GM19099 (cell line): Measurements from ENCODE around the gene CNIH2.

ENCODE experiments used
- POLR2A ChIP-seq: IDR thresholded peaks from 3 replicates; pipeline ENCODE4 v1.6.1; 2011; ENCODE audit warnings: low read depth; ENCODE audit not compliant: insufficient read length; ENCODE audit errors: extremely low read depth

CNIH2 gene

DNA sequence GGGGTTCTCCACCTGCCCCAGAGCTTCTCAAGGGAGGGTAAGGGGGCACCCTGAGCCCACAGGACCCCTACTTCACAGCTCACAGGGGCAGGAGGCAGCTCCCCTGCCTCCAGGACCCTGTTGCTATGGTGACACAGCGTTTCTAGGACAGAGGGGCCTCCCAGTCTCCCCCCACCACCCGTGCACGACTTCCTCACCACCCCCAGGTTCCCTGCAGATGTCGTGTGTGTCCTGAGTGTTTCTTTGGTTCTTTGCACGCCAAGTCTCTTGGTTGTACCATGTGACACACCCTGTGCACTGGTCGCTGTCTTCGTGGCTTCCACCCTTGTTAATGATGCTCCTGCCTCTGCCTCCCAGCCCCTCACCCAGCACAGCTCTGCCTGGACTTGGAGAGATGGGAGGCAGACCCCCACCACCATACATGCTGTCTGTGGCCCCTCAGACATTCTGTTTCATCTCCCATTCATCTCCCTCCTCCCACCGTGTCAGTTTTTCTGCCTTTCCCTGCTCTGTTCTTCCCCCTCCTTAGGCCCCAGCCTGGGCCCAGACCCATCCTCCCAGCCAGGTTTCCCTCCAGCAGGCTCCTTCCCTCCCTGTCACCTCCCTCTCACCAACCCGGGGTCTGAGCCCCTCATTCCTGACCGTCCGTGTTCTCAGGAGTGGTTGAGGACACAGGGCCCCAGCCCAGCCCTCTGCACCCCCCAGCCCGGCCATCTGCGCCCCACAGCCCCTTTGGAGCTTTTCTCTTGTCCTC is 34.0 kb upstream of the CNIH2 start:
- no peak for TF ChIP-seq POLR2A

GRCh38 chr11:66247295-66247694 is 30.7 kb upstream of the CNIH2 start:
- no peak for TF ChIP-seq POLR2A

- no peak for TF ChIP-seq POLR2A
Observed at GRCh38 chr11:66247801-66248200, 30.2 kb upstream of the CNIH2 start.

- TF ChIP-seq POLR2A, result no peak
Observed at GRCh38 chr11:66248903-66249302, 29.1 kb upstream of the CNIH2 start.

GRCh38 chr11:66251809-66252208 is 26.2 kb upstream of the CNIH2 start:
- no peak for TF ChIP-seq POLR2A

- TF ChIP-seq POLR2A, result no peak
Observed at GRCh38 chr11:66258473-66258893, 19.5 kb upstream of the CNIH2 start.

DNA sequence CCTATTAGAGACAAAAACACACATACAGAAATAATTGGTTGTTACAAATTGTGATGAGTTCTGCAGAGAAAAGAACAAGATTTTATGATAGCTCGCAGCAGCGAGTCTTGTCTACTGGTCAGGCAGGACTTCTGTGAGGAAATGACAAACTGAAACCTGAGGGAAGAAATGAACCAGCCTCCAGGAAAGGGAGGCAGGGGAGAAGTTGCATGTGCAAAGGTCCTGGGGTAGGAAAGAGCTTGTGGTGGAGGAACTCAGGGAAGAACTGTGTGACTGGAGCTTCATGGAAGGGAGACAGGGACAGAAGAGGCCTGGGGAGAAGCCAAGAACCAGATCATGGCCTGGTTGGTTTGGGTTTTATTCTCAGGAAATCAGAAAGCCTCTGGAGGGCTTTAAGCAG is 18.8 kb upstream of the CNIH2 start:
- no peak for TF ChIP-seq POLR2A

DNA sequence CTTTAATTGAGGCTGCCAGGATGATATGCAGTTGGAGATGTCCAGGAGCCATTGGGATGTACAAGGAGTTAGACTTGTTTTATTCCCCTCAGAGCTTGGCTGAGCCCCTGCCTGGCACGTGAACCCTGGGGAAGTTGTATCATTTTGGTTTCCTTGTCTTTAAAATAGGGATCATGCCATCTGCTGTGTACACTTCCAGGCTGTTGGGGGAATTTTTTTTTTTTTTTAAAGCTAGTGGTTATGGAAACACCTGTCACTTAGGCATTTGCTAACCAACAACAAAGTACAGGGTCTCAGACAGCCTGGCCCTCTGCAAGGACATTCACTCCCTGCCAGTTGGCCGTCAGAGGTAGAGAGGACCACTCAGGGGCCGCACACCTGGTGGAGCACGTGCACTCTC is 18.0 kb upstream of the CNIH2 start:
- TF ChIP-seq POLR2A, result no peak

- no peak for TF ChIP-seq POLR2A
Observed at GRCh38 chr11:66261578-66261977, 16.4 kb upstream of the CNIH2 start.

GRCh38 chr11:66262191-66262590 is 15.8 kb upstream of the CNIH2 start:
- no peak for TF ChIP-seq POLR2A

DNA sequence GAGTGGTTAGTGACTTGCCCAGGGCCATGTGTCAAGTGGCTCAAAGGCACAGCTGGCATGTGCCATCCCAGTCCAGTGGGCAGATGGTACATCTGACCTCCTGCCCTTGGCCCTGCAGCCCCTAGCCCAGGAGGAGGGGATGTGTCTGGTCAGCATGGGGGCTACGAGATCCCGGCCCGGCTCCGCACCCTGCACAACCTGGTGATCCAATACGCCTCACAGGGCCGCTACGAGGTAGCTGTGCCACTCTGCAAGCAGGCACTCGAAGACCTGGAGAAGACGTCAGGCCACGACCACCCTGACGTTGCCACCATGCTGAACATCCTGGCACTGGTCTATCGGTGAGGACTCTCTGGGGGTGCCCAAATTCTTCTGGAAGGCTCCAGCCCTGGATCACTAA is 15.3 kb upstream of the CNIH2 start:
- no peak for TF ChIP-seq POLR2A

DNA sequence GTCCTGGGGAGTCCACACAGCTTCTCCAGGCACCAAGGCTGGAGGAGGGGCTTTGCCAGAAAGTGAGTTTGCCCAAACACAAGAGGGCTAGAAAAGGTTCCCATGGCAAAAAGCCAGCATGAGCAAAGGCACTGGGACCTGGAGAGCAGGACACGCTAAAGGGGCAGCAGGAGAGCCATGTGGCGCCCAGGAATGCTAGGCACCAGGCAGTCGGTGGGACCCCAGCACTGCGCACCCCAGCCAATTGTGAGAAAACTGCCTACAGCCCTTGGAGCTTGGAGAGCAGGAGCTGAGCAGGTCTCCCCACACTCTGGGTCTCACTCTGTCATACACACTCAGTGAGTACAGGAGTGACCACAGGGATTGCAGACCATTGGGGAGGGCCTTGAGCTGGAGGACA is 14.7 kb upstream of the CNIH2 start:
- TF ChIP-seq POLR2A, result no peak

DNA sequence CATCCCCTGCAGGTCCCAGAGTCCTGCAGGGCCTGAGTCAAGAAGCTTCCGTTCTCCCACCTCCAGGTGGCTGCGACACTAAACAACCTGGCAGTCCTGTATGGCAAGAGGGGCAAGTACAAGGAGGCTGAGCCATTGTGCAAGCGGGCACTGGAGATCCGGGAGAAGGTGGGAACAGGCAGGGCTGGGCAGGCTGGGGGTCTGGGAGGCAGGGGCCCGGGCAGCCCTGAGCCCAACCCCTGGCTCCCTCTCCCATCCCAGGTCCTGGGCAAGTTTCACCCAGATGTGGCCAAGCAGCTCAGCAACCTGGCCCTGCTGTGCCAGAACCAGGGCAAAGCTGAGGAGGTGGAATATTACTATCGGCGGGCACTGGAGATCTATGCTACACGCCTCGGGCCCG is 14.2 kb upstream of the CNIH2 start:
- no peak for TF ChIP-seq POLR2A

DNA sequence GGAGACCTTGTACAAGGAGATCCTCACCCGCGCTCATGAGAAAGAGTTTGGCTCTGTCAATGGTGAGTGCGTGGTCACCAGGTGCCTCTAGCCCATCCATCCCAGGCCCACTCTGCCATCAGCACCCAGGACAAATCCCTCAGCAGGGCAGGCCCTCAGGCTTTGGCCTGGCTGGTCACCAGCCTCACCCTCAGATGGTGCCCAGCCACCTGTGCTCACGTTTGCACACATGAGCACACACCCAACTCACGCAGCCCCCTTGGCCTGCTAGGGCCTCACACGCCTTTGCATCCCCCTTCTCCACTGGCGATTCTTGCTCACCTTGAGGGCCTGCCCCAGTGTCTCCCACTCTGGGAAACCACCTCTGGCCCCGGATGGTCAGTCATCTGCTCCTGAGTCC is 13.6 kb upstream of the CNIH2 start:
- no peak for TF ChIP-seq POLR2A

DNA sequence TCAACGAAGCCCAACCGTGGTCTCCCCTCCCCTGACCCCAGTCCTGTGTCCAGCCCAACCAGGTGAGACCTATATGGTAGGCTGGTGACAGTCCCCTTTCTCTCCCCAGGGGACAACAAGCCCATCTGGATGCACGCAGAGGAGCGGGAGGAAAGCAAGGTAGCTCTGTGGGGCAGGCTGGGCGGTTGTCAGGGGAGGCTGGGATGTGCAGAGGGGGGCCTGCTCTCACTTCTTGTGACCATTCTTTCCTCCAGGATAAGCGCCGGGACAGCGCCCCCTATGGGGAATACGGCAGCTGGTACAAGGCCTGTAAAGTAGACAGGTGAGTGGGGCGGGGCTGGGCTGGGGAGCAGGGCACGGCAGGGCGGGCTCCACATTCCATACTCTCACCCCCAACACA is 13.1 kb upstream of the CNIH2 start:
- no peak for TF ChIP-seq POLR2A

GRCh38 chr11:66265531-66266377 is 12.2 kb upstream of the CNIH2 start:
- TF ChIP-seq POLR2A, result no peak

DNA sequence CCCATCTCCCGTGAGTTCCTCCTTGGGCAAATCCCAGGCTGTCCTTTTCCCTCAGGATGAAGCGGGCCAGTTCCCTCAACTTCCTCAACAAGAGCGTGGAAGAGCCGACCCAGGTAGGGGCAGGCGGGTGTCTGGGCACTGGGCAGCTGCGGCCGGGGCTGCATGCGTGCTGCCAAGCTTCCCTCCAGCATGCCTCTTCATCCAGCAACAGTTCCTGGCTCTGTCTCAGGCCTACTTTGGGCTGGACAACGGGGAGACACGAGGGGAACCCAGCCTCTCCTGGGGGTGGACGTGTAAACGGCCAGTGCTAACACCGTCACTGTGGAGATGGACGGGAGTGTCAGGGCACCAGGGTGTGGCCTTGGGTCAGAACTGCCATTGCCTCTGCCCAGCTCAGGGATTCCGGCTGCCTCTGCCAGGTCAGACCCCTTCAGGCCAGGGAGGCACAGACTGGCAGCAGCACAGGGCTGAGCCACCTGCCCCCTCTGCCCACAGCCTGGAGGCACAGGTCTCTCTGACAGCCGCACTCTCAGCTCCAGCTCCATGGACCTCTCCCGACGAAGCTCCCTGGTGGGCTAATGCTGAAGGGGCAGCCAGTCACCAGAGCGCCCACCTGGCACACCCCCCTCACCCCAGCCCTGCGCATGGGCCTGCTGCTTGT is 11.5 kb upstream of the CNIH2 start:
- no peak for TF ChIP-seq POLR2A

DNA sequence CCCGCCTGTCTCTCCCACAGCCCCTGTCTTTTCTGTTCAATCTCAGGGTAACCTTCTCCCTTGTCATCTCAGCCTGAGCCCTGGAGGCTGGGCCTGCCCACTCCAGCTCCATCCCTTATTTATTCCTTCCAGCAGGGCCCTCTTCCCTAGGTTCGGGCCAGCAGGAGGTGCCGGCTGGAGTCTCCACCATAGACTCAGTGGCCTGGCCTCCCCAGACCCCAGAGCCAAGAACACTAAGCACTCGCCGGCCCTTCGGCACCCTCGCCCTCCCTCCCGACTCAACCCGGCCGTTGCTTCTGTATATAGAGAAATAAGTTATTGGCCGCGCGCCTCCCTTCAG is 11.0 kb upstream of the CNIH2 start:
- TF ChIP-seq POLR2A, result no peak
